Effector memory CD8-positive, alpha-beta T cell (primary cell): ENCODE measurements around the gene SYNC.
A peak's percentile ranks its signal among the peaks of the same experiment; 100 is the strongest.
"Not testable (repeated sequence)": the region's sequence is repeated elsewhere in the genome, so short reads cannot be mapped to it uniquely, and the experiment has no call there.

ENCODE experiments used
- ATAC-seq: fragments of 150-1000 bp; cut with Tn5 transposase; replicated peaks from 2 replicates; pipeline ENCODE4 v1.10.0; 2021; ENCODE audit warnings: mild to moderate bottlenecking, moderate library complexity
- DNase-seq, 3 experiments: peaks; one replicate each; pipeline ENCODE4 v3.0.0; 2021
- H3K27ac Mint-ChIP-seq, 2 donors: one replicate each; pipeline ENCODE4 v1.8.0; 2022; ENCODE audit warnings: mild to moderate bottlenecking in 2 of 2, mixed read lengths in 2 of 2, moderate library complexity in 2 of 2
- H3K27me3 Mint-ChIP-seq, 2 donors: one replicate each; pipeline ENCODE4 v1.8.0; 2022; ENCODE audit warnings: mixed read lengths in 2 of 2
- H3K36me3 Mint-ChIP-seq: one replicate; pipeline ENCODE4 v1.8.0; 2022; ENCODE audit warnings: mild to moderate bottlenecking, moderate library complexity, mixed read lengths; ENCODE audit not compliant: insufficient read depth
- H3K4me1 Mint-ChIP-seq, 2 donors: one replicate each; pipeline ENCODE4 v1.8.0; 2022; ENCODE audit warnings: low read depth in 2 of 2, mixed read lengths in 2 of 2
- H3K4me3 Mint-ChIP-seq, 2 donors: one replicate each; pipeline ENCODE4 v1.8.0; 2022; ENCODE audit warnings: mild to moderate bottlenecking in 2 of 2, mixed read lengths in 2 of 2, moderate library complexity in 2 of 2
- H3K9me3 Mint-ChIP-seq, 2 donors: one replicate each; pipeline ENCODE4 v1.8.0; 2022; ENCODE audit warnings: mixed read lengths in 2 of 2

SYNC gene

GRCh38 chr1:32666901-32667566 is 35.5 kb downstream of the SYNC start:
- no peaks in the 10 kb centered on the region for H3K9me3 Mint-ChIP-seq
- H3K27ac Mint-ChIP-seq = peak overlapping the region in 1 of 2 donors; percentile 74
- peaks cover 5 to 6% of the 10 kb centered on the region in 2 donors for H3K4me1 Mint-ChIP-seq
- H3K27me3 Mint-ChIP-seq = no peaks in the 10 kb centered on the region
- peaks cover 88% of the 10 kb centered on the region for H3K36me3 Mint-ChIP-seq
- H3K4me3 Mint-ChIP-seq = no peak overlapping the region
- DNase-seq (no peak), ATAC-seq (no peak)

DNA sequence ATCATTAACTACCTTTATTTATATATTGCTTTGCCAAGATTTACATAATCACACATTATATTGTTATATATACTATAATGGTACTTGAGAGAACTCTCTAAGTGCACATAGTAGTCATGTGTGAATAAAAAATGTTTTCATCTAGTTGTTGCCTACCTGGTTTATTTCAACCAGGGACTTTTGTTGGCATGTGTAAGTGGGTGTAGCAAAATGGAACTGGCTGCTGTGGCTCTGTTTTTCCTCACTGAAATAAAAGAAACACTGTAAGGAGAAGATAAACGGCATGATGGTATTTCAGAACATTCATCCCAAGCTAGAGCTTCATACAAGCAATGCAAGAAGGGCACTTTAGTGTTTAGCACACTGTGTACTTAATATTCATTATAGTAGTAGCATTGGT is 36.7 kb downstream of the SYNC start:
- H3K4me1 Mint-ChIP-seq = peaks cover 7% of the 10 kb centered on the region in 2 donors
- no peaks in the 10 kb centered on the region for H3K9me3 Mint-ChIP-seq
- no peak overlapping the region for H3K4me3 Mint-ChIP-seq
- DNase-seq = no peak
- no peak overlapping the region for H3K27ac Mint-ChIP-seq
- peaks cover 88% of the 10 kb centered on the region for H3K36me3 Mint-ChIP-seq
- H3K27me3 Mint-ChIP-seq = no peaks in the 10 kb centered on the region
- ATAC-seq = no peak

GRCh38 chr1:32659581-32659980 is 43.0 kb downstream of the SYNC start:
- H3K9me3 Mint-ChIP-seq = no peaks in the 10 kb centered on the region
- H3K27ac Mint-ChIP-seq = no peak overlapping the region
- no peak overlapping the region for H3K4me3 Mint-ChIP-seq
- H3K27me3 Mint-ChIP-seq = no peaks in the 10 kb centered on the region
- peaks cover 24 to 39% of the 10 kb centered on the region in 2 donors for H3K4me1 Mint-ChIP-seq
- ATAC-seq (no peak), DNase-seq (no peak)
- peaks cover 82% of the 10 kb centered on the region for H3K36me3 Mint-ChIP-seq

DNA sequence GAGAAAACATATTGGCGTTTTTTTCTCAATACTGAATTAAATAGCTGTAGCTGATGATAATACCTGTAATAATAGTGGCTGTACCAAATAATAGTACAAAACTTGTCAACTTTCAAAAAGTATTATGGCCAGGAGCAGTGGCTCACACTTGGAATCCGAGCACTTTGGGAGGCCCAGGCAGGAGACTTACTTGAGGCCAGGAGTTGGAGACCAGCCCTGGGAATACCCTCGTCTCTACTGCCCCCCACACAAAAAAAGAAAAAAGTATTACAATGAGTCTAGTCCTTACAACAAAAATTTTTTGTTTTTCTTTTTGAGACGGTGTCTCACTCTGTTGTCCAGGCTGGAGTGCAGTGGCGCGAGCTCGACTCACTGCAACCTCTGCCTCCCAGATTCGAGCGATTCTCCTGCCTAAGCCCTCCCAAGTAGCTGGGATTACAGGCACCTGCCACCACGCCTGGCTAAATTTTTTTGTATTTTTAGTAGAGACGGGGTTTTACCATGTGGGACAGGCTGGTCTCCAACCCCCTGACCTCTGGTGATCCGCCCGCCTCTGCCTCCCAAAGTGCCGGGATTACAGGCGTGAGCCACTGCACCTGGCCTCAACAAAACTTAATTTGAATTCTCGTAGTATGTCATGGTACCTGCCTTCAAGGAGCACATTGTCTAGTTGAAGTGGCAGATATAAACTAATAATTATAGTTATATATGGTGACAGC is 50.2 kb downstream of the SYNC start:
- H3K27ac Mint-ChIP-seq = peak overlapping the region; percentile 96 to 98
- DNase-seq (no peak), ATAC-seq (no peak)
- H3K36me3 Mint-ChIP-seq = peaks cover 80% of the 10 kb centered on the region
- no peaks in the 10 kb centered on the region for H3K9me3 Mint-ChIP-seq
- H3K4me1 Mint-ChIP-seq = peaks cover 39 to 69% of the 10 kb centered on the region in 2 donors
- H3K27me3 Mint-ChIP-seq = no peaks in the 10 kb centered on the region
- peak overlapping the region; percentile 87 to 88 for H3K4me3 Mint-ChIP-seq

DNA sequence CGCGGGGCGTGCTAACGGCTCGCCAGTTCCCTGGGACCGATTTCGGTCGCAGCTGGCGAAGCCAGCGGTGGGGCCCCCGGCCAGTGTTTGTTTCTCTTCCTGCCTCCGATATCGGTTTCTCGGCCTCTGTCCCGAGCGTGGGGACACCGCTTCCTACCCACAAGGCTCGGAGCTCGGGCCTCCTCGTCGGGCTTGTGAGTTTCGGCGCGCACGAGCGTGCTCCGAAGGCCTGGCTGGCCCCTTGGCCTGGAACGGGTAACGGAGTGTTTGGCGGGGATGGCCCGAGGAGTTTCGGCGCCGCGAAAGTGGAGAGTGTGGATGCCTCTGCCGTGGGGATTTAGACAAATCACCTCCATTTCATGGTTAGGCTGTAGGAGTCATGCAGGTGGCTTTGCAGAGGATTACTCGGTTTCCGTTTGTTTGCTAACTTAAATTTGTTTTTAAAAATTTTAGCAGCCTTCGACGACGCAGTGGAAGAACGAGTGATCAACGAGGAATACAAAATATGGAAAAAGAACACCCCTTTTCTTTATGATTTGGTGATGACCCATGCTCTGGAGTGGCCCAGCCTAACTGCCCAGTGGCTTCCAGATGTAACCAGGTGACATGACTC is 51.0 kb downstream of the SYNC start:
- peaks cover 80% of the 10 kb centered on the region for H3K36me3 Mint-ChIP-seq
- H3K4me1 Mint-ChIP-seq = peaks cover 37 to 64% of the 10 kb centered on the region in 2 donors
- no peaks in the 10 kb centered on the region for H3K9me3 Mint-ChIP-seq
- H3K27ac Mint-ChIP-seq = peak overlapping the region; percentile 96 to 98
- H3K4me3 Mint-ChIP-seq = peak overlapping the region; percentile 87 to 88
- no peak for ATAC-seq
- H3K27me3 Mint-ChIP-seq = no peaks in the 10 kb centered on the region
- no peak for DNase-seq

GRCh38 chr1:32650752-32651460 is 51.7 kb downstream of the SYNC start, which contains the start of gene RBBP4:
Gene RBBP4 (plus strand): TSS chr1:32651208. CDS start chr1:32651307, 99 bp downstream.
- peak; percentile 82 for ATAC-seq
- no peaks in the 10 kb centered on the region for H3K9me3 Mint-ChIP-seq
- peak within 1 kb of the TSS; percentile 96 to 98 for H3K27ac Mint-ChIP-seq
- H3K27me3 Mint-ChIP-seq = no peaks in the 10 kb centered on the region
- H3K4me1 Mint-ChIP-seq = peaks cover 37 to 62% of the 10 kb centered on the region in 2 donors
- peaks cover 76% of the 10 kb centered on the region for H3K36me3 Mint-ChIP-seq
- H3K4me3 Mint-ChIP-seq = peak within 1 kb of the TSS; percentile 87 to 88
- peak; percentile 98 for DNase-seq

- ATAC-seq (peak; percentile 72), DNase-seq (peak; percentile 85 to 88 (median 86))
- peaks cover 31 to 59% of the 10 kb centered on the region in 2 donors for H3K4me1 Mint-ChIP-seq
- no peaks in the 10 kb centered on the region for H3K27me3 Mint-ChIP-seq
- no peaks in the 10 kb centered on the region for H3K9me3 Mint-ChIP-seq
- H3K36me3 Mint-ChIP-seq = peaks cover 77% of the 10 kb centered on the region
- H3K27ac Mint-ChIP-seq = peak within 1 kb of the TSS; percentile 96 to 98
- peak within 1 kb of the TSS; percentile 87 to 88 for H3K4me3 Mint-ChIP-seq
Measured at GRCh38 chr1:32650248-32650751, 52.3 kb downstream of the SYNC start, which contains the start of gene ZBTB8OS. Gene ZBTB8OS (minus strand): TSS chr1:32650550. CDS start chr1:32650529, 21 bp downstream.

- no peaks in the 10 kb centered on the region for H3K9me3 Mint-ChIP-seq
- DNase-seq (no peak), ATAC-seq (no peak)
- H3K36me3 Mint-ChIP-seq = peaks cover 58% of the 10 kb centered on the region
- H3K27me3 Mint-ChIP-seq = no peaks in the 10 kb centered on the region
- peak overlapping the region; percentile 15 to 72 for H3K27ac Mint-ChIP-seq
- H3K4me3 Mint-ChIP-seq = peak overlapping the region; percentile 64 to 88
- peaks cover 24 to 36% of the 10 kb centered on the region in 2 donors for H3K4me1 Mint-ChIP-seq
Measured at GRCh38 chr1:32647308-32648134, 55.0 kb downstream of the SYNC start.

GRCh38 chr1:32644426-32644825 is 58.1 kb downstream of the SYNC start:
- peaks cover 42% of the 10 kb centered on the region for H3K36me3 Mint-ChIP-seq
- H3K27me3 Mint-ChIP-seq = no peaks in the 10 kb centered on the region
- no peak overlapping the region for H3K27ac Mint-ChIP-seq
- peaks cover 6 to 18% of the 10 kb centered on the region in 2 donors for H3K4me1 Mint-ChIP-seq
- H3K9me3 Mint-ChIP-seq = no peaks in the 10 kb centered on the region
- DNase-seq = no peak
- ATAC-seq = no peak
- H3K4me3 Mint-ChIP-seq = no peak overlapping the region

- not testable (repeated sequence) for H3K4me3 Mint-ChIP-seq, H3K27me3 Mint-ChIP-seq, H3K9me3 Mint-ChIP-seq, H3K27ac Mint-ChIP-seq, ATAC-seq, H3K4me1 Mint-ChIP-seq, DNase-seq
- H3K36me3 Mint-ChIP-seq = peaks cover 40% of the 10 kb centered on the region
Measured at GRCh38 chr1:32642292-32642827, 60.2 kb downstream of the SYNC start.

GRCh38 chr1:32639489-32640075 is 63.0 kb downstream of the SYNC start:
- H3K27ac Mint-ChIP-seq = no peak overlapping the region
- no peaks in the 10 kb centered on the region for H3K27me3 Mint-ChIP-seq
- H3K4me3 Mint-ChIP-seq = no peak overlapping the region
- peaks cover 5% of the 10 kb centered on the region in 2 donors for H3K4me1 Mint-ChIP-seq
- H3K36me3 Mint-ChIP-seq = peaks cover 35% of the 10 kb centered on the region
- no peak for ATAC-seq
- no peaks in the 10 kb centered on the region for H3K9me3 Mint-ChIP-seq
- DNase-seq = no peak
